Tibial nerve (tissue), 4 donors: ENCODE results near the gene DHX58.

ENCODE experiments used
- EP300 ChIP-seq, 2 donors: sonication (generic); formaldehyde crosslinking; IDR thresholded peaks; one replicate each; pipeline ENCODE4 v1.6.1; 2017; ENCODE audit warnings: antibody characterized with exemption in 2 of 2, mild to moderate bottlenecking in 1 of 2
- POLR2A ChIP-seq, 2 donors: fragments of 450-650 bp; IDR thresholded peaks; one replicate each; pipeline ENCODE4 v1.6.1; 2017; ENCODE audit warnings: antibody characterized with exemption in 2 of 2, mild to moderate bottlenecking in 2 of 2, moderate library complexity in 2 of 2
- TF ChIP-seq, protein P1 (sequence below), 5 experiments: fragments of 200-600 bp in 3 of 5; fragments of 450-650 bp in 2 of 5; sonication (generic) in 3 of 5; IDR thresholded peaks; one replicate each; pipeline ENCODE4 v1.5.1; 2016 to 2019; ENCODE audit warnings: antibody characterized with exemption in 5 of 5, mild to moderate bottlenecking in 3 of 5, moderate library complexity in 2 of 5

DNA sequence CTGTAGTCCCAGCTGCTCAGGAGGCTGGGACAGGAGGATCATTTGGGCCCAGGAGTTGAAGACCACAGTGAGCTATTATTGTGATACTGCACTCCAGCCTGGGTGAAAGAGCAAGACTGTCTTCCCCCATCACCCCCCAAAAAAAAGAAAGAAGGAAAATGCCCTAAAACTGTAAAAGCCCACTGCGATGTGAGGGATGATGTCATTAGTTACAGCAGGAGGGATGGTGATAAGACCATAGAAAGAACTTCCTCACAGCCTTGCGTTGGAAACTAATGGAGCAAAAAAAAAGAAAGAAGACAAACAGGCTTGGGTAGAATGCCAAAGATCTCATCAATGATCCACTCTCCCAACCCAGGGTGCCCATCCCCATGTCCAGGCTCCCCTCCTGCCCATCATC, 33.0 kb downstream of the DHX58 start:
- TF ChIP-seq, protein P1, sequence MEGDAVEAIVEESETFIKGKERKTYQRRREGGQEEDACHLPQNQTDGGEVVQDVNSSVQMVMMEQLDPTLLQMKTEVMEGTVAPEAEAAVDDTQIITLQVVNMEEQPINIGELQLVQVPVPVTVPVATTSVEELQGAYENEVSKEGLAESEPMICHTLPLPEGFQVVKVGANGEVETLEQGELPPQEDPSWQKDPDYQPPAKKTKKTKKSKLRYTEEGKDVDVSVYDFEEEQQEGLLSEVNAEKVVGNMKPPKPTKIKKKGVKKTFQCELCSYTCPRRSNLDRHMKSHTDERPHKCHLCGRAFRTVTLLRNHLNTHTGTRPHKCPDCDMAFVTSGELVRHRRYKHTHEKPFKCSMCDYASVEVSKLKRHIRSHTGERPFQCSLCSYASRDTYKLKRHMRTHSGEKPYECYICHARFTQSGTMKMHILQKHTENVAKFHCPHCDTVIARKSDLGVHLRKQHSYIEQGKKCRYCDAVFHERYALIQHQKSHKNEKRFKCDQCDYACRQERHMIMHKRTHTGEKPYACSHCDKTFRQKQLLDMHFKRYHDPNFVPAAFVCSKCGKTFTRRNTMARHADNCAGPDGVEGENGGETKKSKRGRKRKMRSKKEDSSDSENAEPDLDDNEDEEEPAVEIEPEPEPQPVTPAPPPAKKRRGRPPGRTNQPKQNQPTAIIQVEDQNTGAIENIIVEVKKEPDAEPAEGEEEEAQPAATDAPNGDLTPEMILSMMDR (IDR thresholded peaks at IDR 0.05) = no peak
- TF ChIP-seq POLR2A (IDR thresholded peaks at IDR 0.05) (no peak), EP300 (IDR thresholded peaks at IDR 0.05) (no peak)
